22Rv1 (cell line): Measurements from ENCODE around the gene BCHE.

Experiments used
- ZFX ChIP-seq: fragments of 450-650 bp; IDR thresholded peaks from 2 replicates; pipeline ENCODE4 v1.6.1; 2017; ENCODE audit warnings: antibody characterized with exemption, borderline replicate concordance
- TF ChIP-seq, protein P1 (sequence below): fragments of 450-650 bp; IDR thresholded peaks from 2 replicates; pipeline ENCODE4 v1.5.1; 2017; ENCODE audit warnings: mild to moderate bottlenecking

DNA sequence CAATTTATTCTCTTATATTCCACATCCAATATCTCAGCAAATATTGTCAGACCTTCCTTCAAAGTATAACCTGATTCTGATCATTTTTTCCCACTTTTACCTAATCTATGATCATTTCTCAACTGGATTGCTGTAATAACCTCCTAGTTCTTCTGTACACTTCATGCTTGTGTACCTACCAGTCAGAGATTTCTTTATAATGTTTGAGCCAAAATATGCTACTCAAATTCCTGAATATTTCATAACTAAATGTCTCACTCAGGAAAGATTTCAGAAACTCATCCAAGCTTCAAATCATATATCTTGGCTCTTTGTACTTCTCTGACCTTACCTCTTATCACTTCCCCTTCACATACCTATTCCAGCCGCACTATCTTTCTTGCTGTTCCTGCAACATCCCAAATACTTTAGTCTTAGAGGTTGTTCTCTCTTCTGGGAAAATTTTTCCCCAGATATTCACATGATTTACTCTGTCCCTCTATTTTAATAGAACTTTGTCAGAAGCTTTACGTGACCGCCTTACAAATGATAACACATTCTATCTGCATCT, 20.0 kb downstream of the BCHE start:
- TF ChIP-seq, protein P1, sequence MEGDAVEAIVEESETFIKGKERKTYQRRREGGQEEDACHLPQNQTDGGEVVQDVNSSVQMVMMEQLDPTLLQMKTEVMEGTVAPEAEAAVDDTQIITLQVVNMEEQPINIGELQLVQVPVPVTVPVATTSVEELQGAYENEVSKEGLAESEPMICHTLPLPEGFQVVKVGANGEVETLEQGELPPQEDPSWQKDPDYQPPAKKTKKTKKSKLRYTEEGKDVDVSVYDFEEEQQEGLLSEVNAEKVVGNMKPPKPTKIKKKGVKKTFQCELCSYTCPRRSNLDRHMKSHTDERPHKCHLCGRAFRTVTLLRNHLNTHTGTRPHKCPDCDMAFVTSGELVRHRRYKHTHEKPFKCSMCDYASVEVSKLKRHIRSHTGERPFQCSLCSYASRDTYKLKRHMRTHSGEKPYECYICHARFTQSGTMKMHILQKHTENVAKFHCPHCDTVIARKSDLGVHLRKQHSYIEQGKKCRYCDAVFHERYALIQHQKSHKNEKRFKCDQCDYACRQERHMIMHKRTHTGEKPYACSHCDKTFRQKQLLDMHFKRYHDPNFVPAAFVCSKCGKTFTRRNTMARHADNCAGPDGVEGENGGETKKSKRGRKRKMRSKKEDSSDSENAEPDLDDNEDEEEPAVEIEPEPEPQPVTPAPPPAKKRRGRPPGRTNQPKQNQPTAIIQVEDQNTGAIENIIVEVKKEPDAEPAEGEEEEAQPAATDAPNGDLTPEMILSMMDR, result no peak
- TF ChIP-seq ZFX, result no peak
